Keratinocyte (primary cell): ENCODE data around the gene MUC4. TPM values are rescaled to one million over a fixed set of nuclear protein-coding genes. Genes with fewer than 3 reads are reported as not detected.

Source experiments
- DNase-seq: peaks from one replicate; pipeline ENCODE4 v3.0.0-alpha.2; 2011; ENCODE audit warnings: low read depth, missing footprints, low spot score
- FAIRE-seq: peaks from 2 replicates; lab custom pipeline; 2011; peaks lifted over from hg19 to GRCh38; lab: Jason Lieb, UNC
- H2AFZ ChIP-seq: 2 replicates; pipeline ENCODE4 v1.6.0; 2012; ENCODE audit warnings: low read length, control low read depth, inconsistent platforms; ENCODE audit not compliant: control insufficient read depth
- H3K27ac ChIP-seq: 2 replicates; pipeline ENCODE4 v1.5.1; 2011; ENCODE audit warnings: low read length; ENCODE audit not compliant: control insufficient read depth, insufficient read depth
- H3K27me3 ChIP-seq: 3 replicates; pipeline ENCODE4 v1.6.0; 2011; ENCODE audit warnings: low read length; ENCODE audit not compliant: control insufficient read depth, insufficient read depth; ENCODE audit errors: extremely low read depth
- H3K36me3 ChIP-seq, 2 experiments: 2 replicates in 1 of 2; 3 replicates in 1 of 2; pipeline ENCODE4 v1.5.1; 2011; ENCODE audit warnings: low read length in 2 of 2, mild to moderate bottlenecking in 1 of 2; ENCODE audit not compliant: control insufficient read depth in 2 of 2, insufficient read depth in 2 of 2; ENCODE audit errors: extremely low read depth in 1 of 2
- H3K4me1 ChIP-seq: 3 replicates; pipeline ENCODE4 v1.5.1; 2011; ENCODE audit warnings: low read length; ENCODE audit not compliant: control insufficient read depth, insufficient read depth; ENCODE audit errors: extremely low read depth
- H3K4me2 ChIP-seq: 3 replicates; pipeline ENCODE4 v1.6.0; 2011; ENCODE audit warnings: low read depth, low read length; ENCODE audit not compliant: control insufficient read depth, insufficient read depth; ENCODE audit errors: extremely low read depth
- H3K4me3 ChIP-seq, 3 experiments: fragments of 200-600 bp in 1 of 3; sonication (generic) in 1 of 3; 2 replicates in 2 of 3; 3 replicates in 1 of 3; pipeline ENCODE4 v1.5.1; 2011 to 2016; ENCODE audit warnings: low read length in 3 of 3, mild to moderate bottlenecking in 3 of 3, control low read depth in 2 of 3, inconsistent platforms in 1 of 3, low read depth in 1 of 3, mixed read lengths in 1 of 3, mixed run types in 1 of 3, moderate library complexity in 1 of 3; ENCODE audit not compliant: control insufficient read depth in 2 of 3, insufficient read depth in 2 of 3; ENCODE audit errors: extremely low read depth in 1 of 3
- H3K79me2 ChIP-seq: 2 replicates; pipeline ENCODE4 v1.6.0; 2012; ENCODE audit warnings: low read length; ENCODE audit not compliant: control insufficient read depth, insufficient read depth
- H3K9ac ChIP-seq: 3 replicates; pipeline ENCODE4 v1.6.0; 2011; ENCODE audit warnings: low read length; ENCODE audit not compliant: control insufficient read depth, insufficient read depth; ENCODE audit errors: extremely low read depth
- H3K9me1 ChIP-seq: 3 replicates; pipeline ENCODE4 v1.6.0; 2011; ENCODE audit warnings: low read length; ENCODE audit not compliant: control insufficient read depth, insufficient read depth; ENCODE audit errors: extremely low read depth
- H3K9me3 ChIP-seq: 2 replicates; pipeline ENCODE4 v1.5.1; 2012; ENCODE audit warnings: low read depth, low read length; ENCODE audit not compliant: control insufficient read depth
- H4K20me1 ChIP-seq: 3 replicates; pipeline ENCODE4 v1.6.0; 2011; ENCODE audit warnings: low read length; ENCODE audit not compliant: control insufficient read depth, insufficient read depth; ENCODE audit errors: extremely low read depth
- EZH2 ChIP-seq: IDR thresholded peaks from one replicate; pipeline ENCODE4 v1.6.1; 2012; ENCODE audit warnings: inconsistent platforms, mild to moderate bottlenecking, low read length, moderate library complexity
- dilution Hi-C: fragments of 300-500 bp; cut with MboI; formaldehyde crosslinking; loops from one replicate; pipeline ENCODE4 v1.7.0; 2020; ENCODE audit warnings: low sequenced_read_pairs; ENCODE audit not compliant: extremely low pct_ligation_motif_present
- polyA plus RNA-seq, 5 experiments: library from polyadenylated mRNA; depleted of rRNA in 3 of 5; stranded (reverse) in 3 of 5; stranded (forward) in 1 of 5; unstranded in 1 of 5; fragments of >200 nt; gene quantifications; 1 replicate in 1 of 5; 2 replicates in 3 of 5; 3 replicates in 1 of 5; pipeline versions ENCODE4 v1.2.1 to v1.2.3, GENCODE V29; 2011 to 2012; ENCODE audit warnings: missing spikeins in 2 of 5, low read depth in 1 of 5, low replicate concordance in 1 of 5
- TF ChIP-seq, protein P1 (sequence below), 3 experiments: IDR thresholded peaks in 1 of 3; conservative IDR thresholded peaks in 1 of 3; optimal IDR thresholded peaks in 1 of 3; 2 replicates in 2 of 3; 3 replicates in 1 of 3; pipeline versions ENCODE3 to v1.5.1; 2011; ENCODE audit warnings: low read length in 3 of 3, mild to moderate bottlenecking in 3 of 3, moderate library complexity in 2 of 3, control low read depth in 1 of 3, inconsistent platforms in 1 of 3; ENCODE audit not compliant: insufficient read depth in 2 of 3; ENCODE audit errors: extremely low read depth in 1 of 3

MUC4 gene
- polyA plus RNA-seq, 1 donor (not counting 4 experiments of a cell fraction or from before 2014, with no cell fraction given): not detected

DNA sequence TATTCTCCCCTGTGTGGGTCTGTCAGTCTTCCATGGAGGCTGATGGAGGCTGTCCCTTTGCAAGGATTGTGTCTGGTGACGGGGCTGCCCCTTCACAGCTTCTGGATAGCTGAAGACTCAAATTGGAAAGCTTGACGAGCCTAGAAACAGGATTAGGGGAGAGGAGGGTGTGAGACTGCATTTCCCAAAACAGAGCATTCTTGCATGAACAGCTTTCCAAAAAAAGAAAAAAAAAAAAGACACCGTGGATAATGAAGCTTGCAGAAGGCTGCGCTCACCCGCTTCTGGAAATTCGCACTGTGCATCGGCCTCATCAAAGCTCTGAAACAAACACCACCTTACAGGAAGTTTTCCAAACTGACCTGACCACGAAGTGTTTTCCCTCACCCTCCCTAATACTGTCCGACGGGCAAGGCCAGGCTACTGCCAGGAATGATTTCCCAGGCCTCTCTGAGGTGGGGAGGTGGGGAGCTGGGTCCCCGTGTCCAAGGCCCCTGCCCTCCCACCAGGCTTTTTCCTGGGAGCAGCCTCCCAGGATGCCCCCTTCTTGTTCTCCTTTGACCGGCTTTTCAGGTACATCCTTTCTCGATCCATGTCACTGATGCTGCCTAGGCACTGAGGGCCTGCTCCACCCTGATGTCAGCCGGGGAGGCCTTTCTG lies 24.9 kb upstream of the MUC4 start:
- DNase-seq (no peak), FAIRE-seq (no peak)
- Histone ChIP-seq H3K79me2 (no peaks in the 10 kb centered on the region), H3K9me3 (no peaks in the 10 kb centered on the region), H3K27me3 (peaks cover 15% of the 10 kb centered on the region), H3K9me1 (no peaks in the 10 kb centered on the region), H3K4me2 (no peak overlapping the region), H2AFZ (no peak overlapping the region), H4K20me1 (no peaks in the 10 kb centered on the region), H3K27ac (no peak overlapping the region), H3K9ac (no peak overlapping the region), H3K36me3 (no peaks in the 10 kb centered on the region), H3K4me3 (no peak overlapping the region), H3K4me1 (no peaks in the 10 kb centered on the region)
- TF ChIP-seq, protein P1, sequence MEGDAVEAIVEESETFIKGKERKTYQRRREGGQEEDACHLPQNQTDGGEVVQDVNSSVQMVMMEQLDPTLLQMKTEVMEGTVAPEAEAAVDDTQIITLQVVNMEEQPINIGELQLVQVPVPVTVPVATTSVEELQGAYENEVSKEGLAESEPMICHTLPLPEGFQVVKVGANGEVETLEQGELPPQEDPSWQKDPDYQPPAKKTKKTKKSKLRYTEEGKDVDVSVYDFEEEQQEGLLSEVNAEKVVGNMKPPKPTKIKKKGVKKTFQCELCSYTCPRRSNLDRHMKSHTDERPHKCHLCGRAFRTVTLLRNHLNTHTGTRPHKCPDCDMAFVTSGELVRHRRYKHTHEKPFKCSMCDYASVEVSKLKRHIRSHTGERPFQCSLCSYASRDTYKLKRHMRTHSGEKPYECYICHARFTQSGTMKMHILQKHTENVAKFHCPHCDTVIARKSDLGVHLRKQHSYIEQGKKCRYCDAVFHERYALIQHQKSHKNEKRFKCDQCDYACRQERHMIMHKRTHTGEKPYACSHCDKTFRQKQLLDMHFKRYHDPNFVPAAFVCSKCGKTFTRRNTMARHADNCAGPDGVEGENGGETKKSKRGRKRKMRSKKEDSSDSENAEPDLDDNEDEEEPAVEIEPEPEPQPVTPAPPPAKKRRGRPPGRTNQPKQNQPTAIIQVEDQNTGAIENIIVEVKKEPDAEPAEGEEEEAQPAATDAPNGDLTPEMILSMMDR (optimal IDR thresholded peaks at IDR 0.05 in 1 of 3, IDR thresholded peaks at IDR 0.05 in 1 of 3, conservative IDR thresholded peaks at IDR 0.05 in 1 of 3; ENCODE audit: extremely low read depth in 1 of 3, insufficient read depth in 2 of 3, low read length in 3 of 3): no peak
- TF ChIP-seq EZH2: no peak
- dilution Hi-C loops: no loop called here

DNA sequence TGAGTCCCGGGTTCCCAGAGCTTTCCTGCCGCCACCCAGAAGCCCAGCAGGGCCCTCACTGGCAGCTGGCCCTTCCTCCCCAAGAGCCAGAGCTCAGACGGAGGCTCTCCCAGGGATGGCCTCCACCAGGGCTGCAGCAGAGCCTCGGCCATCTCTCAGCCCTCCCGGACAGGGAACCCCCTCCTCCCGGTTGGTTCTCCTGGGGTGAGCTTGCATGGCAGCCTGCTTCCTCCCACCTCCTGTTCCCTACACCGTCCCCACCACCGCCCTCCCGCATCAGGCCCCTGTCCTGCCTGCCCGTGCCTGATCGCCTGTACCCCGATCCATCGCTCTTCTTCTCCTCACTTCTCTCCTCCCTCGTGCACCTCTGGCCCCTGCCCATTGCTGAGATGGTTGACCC lies 24.1 kb upstream of the MUC4 start:
- no peak overlapping the region for H2AFZ ChIP-seq
- no peak overlapping the region for H3K4me3 ChIP-seq
- FAIRE-seq (no peak), DNase-seq (no peak)
- no peak overlapping the region for H3K9ac ChIP-seq
- TF ChIP-seq, protein P1 (optimal IDR thresholded peaks at IDR 0.05 in 1 of 3, IDR thresholded peaks at IDR 0.05 in 1 of 3, conservative IDR thresholded peaks at IDR 0.05 in 1 of 3; ENCODE audit: extremely low read depth in 1 of 3, insufficient read depth in 2 of 3, low read length in 3 of 3): no peak
- no peak for TF ChIP-seq EZH2
- no peak overlapping the region for H3K27ac ChIP-seq
- H3K27me3 ChIP-seq: peaks cover 15% of the 10 kb centered on the region
- H3K4me2 ChIP-seq: no peak overlapping the region
- H3K9me1 ChIP-seq: no peaks in the 10 kb centered on the region
- no peaks in the 10 kb centered on the region for H3K79me2 ChIP-seq
- H3K36me3 ChIP-seq: no peaks in the 10 kb centered on the region
- no peaks in the 10 kb centered on the region for H4K20me1 ChIP-seq
- no peaks in the 10 kb centered on the region for H3K9me3 ChIP-seq
- H3K4me1 ChIP-seq: no peaks in the 10 kb centered on the region
- dilution Hi-C loops: no loop called here
